ENCODE results near the gene NR4A1.

DNA sequence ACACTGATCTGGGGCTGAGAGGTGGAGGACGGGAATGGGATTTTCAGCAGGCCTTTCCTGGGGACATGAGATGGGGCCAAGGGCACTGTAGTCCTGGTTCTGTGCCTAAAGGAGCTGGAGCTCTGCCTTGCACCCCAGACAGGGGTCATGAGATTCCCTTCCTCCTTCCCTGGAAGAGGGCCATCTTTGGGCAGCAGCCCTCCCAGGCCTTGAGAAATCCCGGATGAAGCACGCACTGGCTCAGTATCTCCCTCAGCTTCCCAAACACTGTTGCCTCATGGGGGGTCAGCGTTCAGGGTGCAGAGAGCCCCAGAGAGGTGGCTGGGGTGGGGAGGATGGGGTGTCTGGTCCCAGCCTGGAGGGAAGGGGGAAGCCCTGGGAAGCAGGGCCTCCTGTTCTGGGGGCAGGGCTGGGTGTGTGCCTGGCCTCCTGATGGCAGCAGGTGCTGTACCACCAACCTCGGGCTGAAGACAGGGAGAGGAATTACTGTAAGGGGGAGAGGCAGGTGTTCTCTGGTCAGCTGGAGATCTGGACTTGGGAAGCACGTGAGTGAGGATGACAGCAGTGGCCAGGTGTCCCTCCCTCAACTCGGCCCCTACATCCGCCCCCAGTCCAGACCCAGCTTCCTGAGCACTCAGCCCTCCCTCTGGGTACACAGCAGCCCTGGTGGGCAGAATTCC, 8.4 kb upstream of the NR4A1 start:
- TF ChIP-seq POLR2AphosphoS5 (IDR thresholded peaks at IDR 0.05; ENCODE audit: low read depth, low read length) (no peak), POLR2A (IDR thresholded peaks at IDR 0.05; ENCODE audit: low read depth, low read length) (no peak), TAF1 (IDR thresholded peaks at IDR 0.05; ENCODE audit: low read depth, low read length) (no peak), SPI1 (IDR thresholded peaks at IDR 0.05; ENCODE audit: low read depth, low read length) (no peak), PAX5 (IDR thresholded peaks at IDR 0.05; ENCODE audit: insufficient read depth, low read length, severe bottlenecking) (no peak), POU2F2 (IDR thresholded peaks at IDR 0.05; ENCODE audit: low read depth, low read length) (no peak)

Measured in GM12891 (cell line).